Cardiac muscle cell (in vitro differentiated cells and primary cell): ENCODE results near the gene TMEM238. TPM values are rescaled to one million over a fixed set of nuclear protein-coding genes. Genes with fewer than 3 reads are reported as not detected.
A peak's percentile ranks its signal among the peaks of the same experiment; 100 is the strongest.
"Not testable (repeated sequence)": the region's sequence is repeated elsewhere in the genome, so short reads cannot be mapped to it uniquely, and the experiment has no call there.

Experiments
- DNase-seq, 2 donors: peaks; one replicate each; pipeline versions ENCODE4 v3.0.0 to v3.0.0-alpha.2; 2010 to 2017; ENCODE audit warnings: low read depth in 1 of 2, low spot score in 1 of 2
- H3K27ac ChIP-seq: fragments of 200-600 bp; sonication (generic); 2 replicates; pipeline ENCODE4 v1.5.1; 2016
- H3K27me3 ChIP-seq: fragments of 200-600 bp; sonication (generic); 2 replicates; pipeline ENCODE4 v1.6.0; 2016; ENCODE audit warnings: control low read depth
- H3K36me3 ChIP-seq: fragments of 200-600 bp; sonication (generic); 2 replicates; pipeline ENCODE4 v1.5.1; 2016; ENCODE audit warnings: control low read depth
- H3K4me1 ChIP-seq: fragments of 200-600 bp; sonication (generic); 2 replicates; pipeline ENCODE4 v1.8.1; 2017; ENCODE audit warnings: low read depth, mild to moderate bottlenecking, mixed run types
- H3K4me3 ChIP-seq: fragments of 200-600 bp; sonication (generic); 2 replicates; pipeline ENCODE4 v1.5.1; 2016; ENCODE audit warnings: mild to moderate bottlenecking
- H3K9me3 ChIP-seq: fragments of 200-600 bp; sonication (generic); 2 replicates; pipeline ENCODE4 v1.5.1; 2017; ENCODE audit warnings: low read depth, mild to moderate bottlenecking, control low read depth
- CTCF ChIP-seq: IDR thresholded peaks from 2 replicates; pipeline ENCODE4 v1.5.1; 2012; ENCODE audit warnings: low read depth, mild to moderate bottlenecking, low read length
- polyA plus RNA-seq: library from polyadenylated mRNA; unstranded; fragments of >200 nt; fragmentation: Nextera tagmentation; extraction: Ambion mirVana; gene quantifications from 2 replicates; pipeline ENCODE4 v1.2.1, GENCODE V29; 2016
- total RNA-seq: library from RNA; depleted of rRNA; stranded (reverse); fragments of >200 nt; gene quantifications from 2 replicates; pipeline ENCODE4 v1.2.3, GENCODE V29; 2016

The TMEM238 gene
- total and polyA plus RNA-seq, 2 experiments from 2014 or later = 0.27 to 1.7 TPM

GRCh38 chr19:55339105-55339888 lies 44.8 kb downstream of the TMEM238 start, which contains the start of gene KMT5C:
Gene KMT5C (plus strand): TSS chr19:55339876. CDS start chr19:55341937, 2,061 bp downstream.
- Histone ChIP-seq H3K4me1 (no peaks in the 10 kb centered on the region), H3K9me3 (no peaks in the 10 kb centered on the region), H3K27ac (peak within 1 kb of the TSS; percentile 93), H3K27me3 (no peaks in the 10 kb centered on the region), H3K4me3 (peak within 1 kb of the TSS; percentile 89), H3K36me3 (peaks cover 18% of the 10 kb centered on the region)
- DNase-seq = peak; percentile 100
- peak; percentile 39 for TF ChIP-seq CTCF

DNA sequence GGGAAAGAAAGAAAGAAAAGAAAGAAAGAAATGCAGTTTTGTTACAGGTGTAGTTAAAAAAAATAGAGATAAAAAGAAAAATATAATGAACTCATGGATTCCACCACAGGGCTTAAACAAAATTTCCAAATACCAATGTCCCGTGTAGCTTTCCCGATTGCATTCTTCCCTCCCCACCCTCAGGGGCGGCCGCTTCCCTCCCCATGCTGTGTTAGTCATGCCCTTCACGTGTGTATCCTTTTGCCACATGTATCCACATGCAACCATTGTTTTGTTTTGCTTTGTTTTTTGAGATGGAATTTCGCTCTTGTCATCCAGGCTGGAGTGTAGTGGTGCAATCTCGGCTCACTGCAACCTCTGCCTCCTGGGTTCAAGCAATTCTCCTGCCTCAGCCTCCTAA lies 48.0 kb downstream of the TMEM238 start:
- no peaks in the 10 kb centered on the region for H3K36me3 ChIP-seq
- TF ChIP-seq CTCF = no peak
- no peak for DNase-seq
- no peak overlapping the region for H3K27ac ChIP-seq
- no peaks in the 10 kb centered on the region for H3K27me3 ChIP-seq
- no peaks in the 10 kb centered on the region for H3K9me3 ChIP-seq
- H3K4me1 ChIP-seq = no peaks in the 10 kb centered on the region
- H3K4me3 ChIP-seq = no peak overlapping the region

- no peaks in the 10 kb centered on the region for H3K36me3 ChIP-seq
- no peaks in the 10 kb centered on the region for H3K27me3 ChIP-seq
- H3K4me3 ChIP-seq = no peak overlapping the region
- no peak overlapping the region for H3K27ac ChIP-seq
- TF ChIP-seq CTCF = no peak
- H3K4me1 ChIP-seq = no peaks in the 10 kb centered on the region
- DNase-seq = no peak
- no peaks in the 10 kb centered on the region for H3K9me3 ChIP-seq
These were observed 50.2 kb downstream of the TMEM238 start for GRCh38 chr19:55333870-55334269.

GRCh38 chr19:55329791-55330190 lies 54.3 kb downstream of the TMEM238 start:
- not testable (repeated sequence) for H3K36me3 ChIP-seq, H3K27me3 ChIP-seq, H3K4me1 ChIP-seq, H3K4me3 ChIP-seq, H3K9me3 ChIP-seq, H3K27ac ChIP-seq
- DNase-seq = peak in 1 of 2 donors; percentile 33

Other genes with a start within 250 kb of the TMEM238 start
- 16.1 and 25.0 TPM in 2 replicates for gene TNNT1, start 235.1 kb downstream of the TMEM238 start, total RNA-seq
- gene TNNT1, start 235.1 kb downstream of the TMEM238 start, polyA plus RNA-seq = 34.7 and 35.5 TPM in 2 replicates
- 64.5 and 78.6 TPM in 2 replicates for gene TNNI3, start 226.6 kb downstream of the TMEM238 start, total RNA-seq
- gene TNNI3, start 226.6 kb downstream of the TMEM238 start, polyA plus RNA-seq = 49.8 and 85.5 TPM in 2 replicates
- 3.2 and 3.5 TPM in 2 replicates for gene DNAAF3, start 217.7 kb downstream of the TMEM238 start, total RNA-seq
- gene DNAAF3, start 217.7 kb downstream of the TMEM238 start, polyA plus RNA-seq = 7.6 and 14.3 TPM in 2 replicates
- gene SYT5, start 204.0 kb downstream of the TMEM238 start, total RNA-seq = 0.12 and 0.53 TPM in 2 replicates
- not detected in 2 replicates for gene SYT5, start 204.0 kb downstream of the TMEM238 start, polyA plus RNA-seq
- 3.0 and 6.9 TPM in 2 replicates for gene PTPRH, start 174.8 kb downstream of the TMEM238 start, total RNA-seq
- gene PTPRH, start 174.8 kb downstream of the TMEM238 start, polyA plus RNA-seq = 2.3 TPM in 2 replicates
- 4.2 and 4.7 TPM in 2 replicates for gene TMEM86B, start 155.5 kb downstream of the TMEM238 start, total RNA-seq
- 2.6 and 5.3 TPM in 2 replicates for gene TMEM86B, start 155.5 kb downstream of the TMEM238 start, polyA plus RNA-seq
- gene PPP6R1, start 125.3 kb downstream of the TMEM238 start, total RNA-seq = 87.9 and 91.7 TPM in 2 replicates
- gene PPP6R1, start 125.3 kb downstream of the TMEM238 start, polyA plus RNA-seq = 98.7 and 101 TPM in 2 replicates
- gene HSPBP1, start 104.2 kb downstream of the TMEM238 start, total RNA-seq = 47.2 and 77.7 TPM in 2 replicates
- gene HSPBP1, start 104.2 kb downstream of the TMEM238 start, polyA plus RNA-seq = 68.9 and 123 TPM in 2 replicates
- 34.4 and 34.7 TPM in 2 replicates for gene BRSK1, start 100.3 kb downstream of the TMEM238 start, total RNA-seq
- 3.5 and 5.6 TPM in 2 replicates for gene BRSK1, start 100.3 kb downstream of the TMEM238 start, polyA plus RNA-seq
- gene TMEM150B, start 59.0 kb downstream of the TMEM238 start, total RNA-seq = not detected in 2 replicates
- gene TMEM150B, start 59.0 kb downstream of the TMEM238 start, polyA plus RNA-seq = not detected in 2 replicates
- 58.9 and 82.4 TPM in 2 replicates for gene KMT5C, start 44.4 kb downstream of the TMEM238 start, total RNA-seq
- gene KMT5C, start 44.4 kb downstream of the TMEM238 start, polyA plus RNA-seq = 63.5 and 81.7 TPM in 2 replicates
- gene COX6B2, start 29.6 kb downstream of the TMEM238 start, total RNA-seq = not detected in 2 replicates
- 0.06 and 0.17 TPM in 2 replicates for gene COX6B2, start 29.6 kb downstream of the TMEM238 start, polyA plus RNA-seq
- gene GARIN5B, start 21.0 kb downstream of the TMEM238 start, total RNA-seq = not detected in 2 replicates
- gene GARIN5B, start 21.0 kb downstream of the TMEM238 start, polyA plus RNA-seq = not detected in 2 replicates
- 0.12 and 0.49 TPM in 2 replicates for gene IL11, start 13.8 kb downstream of the TMEM238 start, total RNA-seq
- gene IL11, start 13.8 kb downstream of the TMEM238 start, polyA plus RNA-seq = 0.72 TPM in 1 of 2 replicates, not detected in the other
- gene TMEM190, start 7.5 kb downstream of the TMEM238 start, total RNA-seq = not detected in 2 replicates
- gene TMEM190, start 7.5 kb downstream of the TMEM238 start, polyA plus RNA-seq = 0.85 and 1.3 TPM in 2 replicates
- gene RPL28, start 1.6 kb upstream of the TMEM238 start, total RNA-seq = 757 and 1,325 TPM in 2 replicates
- 273 and 320 TPM in 2 replicates for gene RPL28, start 1.6 kb upstream of the TMEM238 start, polyA plus RNA-seq
- 54.2 and 244 TPM in 2 replicates for gene UBE2S, start 23.5 kb upstream of the TMEM238 start, total RNA-seq
- 164 and 471 TPM in 2 replicates for gene UBE2S, start 23.5 kb upstream of the TMEM238 start, polyA plus RNA-seq
- not detected in 2 replicates for gene SHISA7, start 59.0 kb upstream of the TMEM238 start, total RNA-seq
- not detected in 2 replicates for gene SHISA7, start 59.0 kb upstream of the TMEM238 start, polyA plus RNA-seq
- 99.4 and 200 TPM in 2 replicates for gene ISOC2, start 77.3 kb upstream of the TMEM238 start, total RNA-seq
- 73.9 and 89.7 TPM in 2 replicates for gene ISOC2, start 77.3 kb upstream of the TMEM238 start, polyA plus RNA-seq
- not detected in 2 replicates for gene C19orf85, start 80.5 kb upstream of the TMEM238 start, total RNA-seq
- not detected in 2 replicates for gene C19orf85, start 80.5 kb upstream of the TMEM238 start, polyA plus RNA-seq
- 15.7 and 16.7 TPM in 2 replicates for gene ZNF628, start 92.3 kb upstream of the TMEM238 start, total RNA-seq
- gene ZNF628, start 92.3 kb upstream of the TMEM238 start, polyA plus RNA-seq = 0.95 and 0.96 TPM in 2 replicates
- 56.5 and 78.7 TPM in 2 replicates for gene NAT14, start 100.9 kb upstream of the TMEM238 start, total RNA-seq
- 137 and 138 TPM in 2 replicates for gene NAT14, start 100.9 kb upstream of the TMEM238 start, polyA plus RNA-seq
- gene SSC5D, start 104.1 kb upstream of the TMEM238 start, total RNA-seq = 0.32 and 0.89 TPM in 2 replicates
- gene SSC5D, start 104.1 kb upstream of the TMEM238 start, polyA plus RNA-seq = 0.15 and 0.60 TPM in 2 replicates
- 2.4 and 5.3 TPM in 2 replicates for gene SBK2, start 152.8 kb upstream of the TMEM238 start, total RNA-seq
- 6.8 and 7.1 TPM in 2 replicates for gene SBK2, start 152.8 kb upstream of the TMEM238 start, polyA plus RNA-seq
- gene SBK3, start 161.3 kb upstream of the TMEM238 start, total RNA-seq = 0.71 and 0.88 TPM in 2 replicates
- not detected in 2 replicates for gene SBK3, start 161.3 kb upstream of the TMEM238 start, polyA plus RNA-seq
- gene ZNF579, start 196.6 kb upstream of the TMEM238 start, total RNA-seq = 10.3 and 13.4 TPM in 2 replicates
- 14.9 and 17.7 TPM in 2 replicates for gene ZNF579, start 196.6 kb upstream of the TMEM238 start, polyA plus RNA-seq
- 12.8 and 13.6 TPM in 2 replicates for gene FIZ1, start 215.2 kb upstream of the TMEM238 start, total RNA-seq
- gene FIZ1, start 215.2 kb upstream of the TMEM238 start, polyA plus RNA-seq = 18.7 and 25.3 TPM in 2 replicates
- 26.5 and 29.1 TPM in 2 replicates for gene ZNF524, start 216.0 kb upstream of the TMEM238 start, total RNA-seq
- 15.9 and 17.3 TPM in 2 replicates for gene ZNF524, start 216.0 kb upstream of the TMEM238 start, polyA plus RNA-seq
- gene ZNF865, start 221.4 kb upstream of the TMEM238 start, total RNA-seq = 7.1 and 11.2 TPM in 2 replicates
- gene ZNF865, start 221.4 kb upstream of the TMEM238 start, polyA plus RNA-seq = 1.9 and 2.6 TPM in 2 replicates
- 15.1 and 15.4 TPM in 2 replicates for gene ZNF784, start 240.3 kb upstream of the TMEM238 start, total RNA-seq
- gene ZNF784, start 240.3 kb upstream of the TMEM238 start, polyA plus RNA-seq = 13.3 and 14.0 TPM in 2 replicates